ENCODE results near the gene ADGRD1.

GRCh38 chr12:131113568-131114270 is 160.0 kb downstream of the ADGRD1 start:
- TF ChIP-seq CTCF (IDR thresholded peaks at IDR 0.05; ENCODE audit: low read depth, low read length, poor library complexity, severe bottlenecking) (no peak), EZH2phosphoT487 (IDR thresholded peaks at IDR 0.05; ENCODE audit: borderline replicate concordance, low read length) (no peak)
